ENCODE results near the gene PCDHA9.
"Not testable (repeated sequence)": the region's sequence is repeated elsewhere in the genome, so short reads cannot be mapped to it uniquely, and the experiment has no call there.

Gene PCDHA9, protein sequence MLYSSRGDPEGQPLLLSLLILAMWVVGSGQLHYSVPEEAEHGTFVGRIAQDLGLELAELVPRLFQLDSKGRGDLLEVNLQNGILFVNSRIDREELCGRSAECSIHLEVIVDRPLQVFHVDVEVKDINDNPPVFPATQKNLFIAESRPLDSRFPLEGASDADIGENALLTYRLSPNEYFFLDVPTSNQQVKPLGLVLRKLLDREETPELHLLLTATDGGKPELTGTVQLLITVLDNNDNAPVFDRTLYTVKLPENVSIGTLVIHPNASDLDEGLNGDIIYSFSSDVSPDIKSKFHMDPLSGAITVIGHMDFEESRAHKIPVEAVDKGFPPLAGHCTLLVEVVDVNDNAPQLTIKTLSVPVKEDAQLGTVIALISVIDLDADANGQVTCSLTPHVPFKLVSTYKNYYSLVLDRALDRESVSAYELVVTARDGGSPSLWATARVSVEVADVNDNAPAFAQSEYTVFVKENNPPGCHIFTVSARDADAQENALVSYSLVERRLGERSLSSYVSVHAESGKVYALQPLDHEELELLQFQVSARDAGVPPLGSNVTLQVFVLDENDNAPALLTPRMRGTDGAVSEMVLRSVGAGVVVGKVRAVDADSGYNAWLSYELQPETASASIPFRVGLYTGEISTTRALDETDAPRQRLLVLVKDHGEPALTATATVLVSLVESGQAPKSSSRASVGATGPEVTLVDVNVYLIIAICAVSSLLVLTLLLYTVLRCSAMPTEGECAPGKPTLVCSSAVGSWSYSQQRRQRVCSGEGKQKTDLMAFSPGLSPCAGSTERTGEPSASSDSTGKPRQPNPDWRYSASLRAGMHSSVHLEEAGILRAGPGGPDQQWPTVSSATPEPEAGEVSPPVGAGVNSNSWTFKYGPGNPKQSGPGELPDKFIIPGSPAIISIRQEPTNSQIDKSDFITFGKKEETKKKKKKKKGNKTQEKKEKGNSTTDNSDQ

GRCh38 chr5:140848139-140849102 lies at the start of gene PCDHA9:
TSS of gene PCDHA9 (plus strand) at chr5:140848382. CDS start at chr5:140848496, 114 bp downstream.
- H3K27ac ChIP-seq; DNase-seq (ENCODE audit: low spot score); H3K4me3 ChIP-seq: not testable (repeated sequence)

GRCh38 chr5:140800816-140801493 lies 47.2 kb upstream of the PCDHA9 start, which contains the start of gene PCDHA3:
TSS of gene PCDHA3 (plus strand) at chr5:140801057.
- H3K27ac ChIP-seq = peak within 1 kb of the TSS in 1 of 2 donors; percentile 37
- DNase-seq (ENCODE audit: low spot score) = no peak

DNA sequence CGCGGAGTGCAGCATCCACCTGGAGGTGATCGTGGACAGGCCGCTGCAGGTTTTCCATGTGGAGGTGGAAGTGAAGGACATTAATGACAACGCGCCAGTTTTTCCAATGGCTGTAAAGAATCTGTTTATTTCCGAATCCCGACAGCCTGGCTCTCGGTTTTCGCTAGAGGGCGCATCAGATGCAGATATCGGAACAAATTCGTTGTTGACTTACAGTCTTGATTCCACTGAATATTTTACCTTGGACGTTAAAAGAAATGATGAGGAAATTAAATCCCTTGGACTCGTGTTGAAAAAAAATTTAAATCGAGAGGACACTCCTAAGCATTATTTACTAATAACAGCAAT lies 46.7 kb upstream of the PCDHA9 start:
- DNase-seq (ENCODE audit: low spot score) = no peak
- H3K27ac ChIP-seq = peak overlapping the region in 1 of 2 donors; percentile 37
- no peak for TF ChIP-seq CTCF (IDR thresholded peaks at IDR 0.05)
- H3K4me3 ChIP-seq = peak overlapping the region; percentile 66

More at GRCh38 chr5:140800816-140801493, 47.2 kb upstream of the PCDHA9 start, which contains the start of gene PCDHA3:
- no peak for TF ChIP-seq CTCF (IDR thresholded peaks at IDR 0.05)
- H3K4me3 ChIP-seq = peak within 1 kb of the TSS; percentile 66

GRCh38 chr5:140802381-140802780 lies 45.8 kb upstream of the PCDHA9 start:
- H3K4me3 ChIP-seq = peak overlapping the region; percentile 66
- not testable (repeated sequence) for H3K27ac ChIP-seq; DNase-seq (ENCODE audit: low spot score)

DNA sequence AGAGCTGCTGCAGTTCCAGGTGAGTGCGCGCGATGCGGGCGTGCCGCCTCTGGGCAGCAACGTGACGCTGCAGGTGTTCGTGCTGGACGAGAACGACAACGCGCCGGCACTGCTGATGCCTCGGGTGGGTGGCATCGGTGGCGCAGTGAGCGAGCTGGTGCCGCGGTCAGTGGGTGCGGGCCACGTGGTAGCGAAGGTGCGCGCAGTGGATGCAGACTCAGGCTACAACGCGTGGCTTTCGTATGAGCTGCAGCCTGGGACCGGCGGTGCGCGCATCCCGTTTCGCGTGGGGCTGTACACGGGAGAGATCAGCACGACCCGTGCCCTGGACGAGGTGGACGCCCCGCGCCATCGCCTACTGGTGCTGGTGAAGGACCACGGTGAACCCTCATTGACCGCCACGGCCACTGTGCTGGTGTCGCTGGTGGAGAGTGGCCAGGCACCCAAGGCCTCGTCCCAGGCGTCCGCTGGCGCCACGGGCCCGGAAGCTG lies 45.4 kb upstream of the PCDHA9 start:
- Histone ChIP-seq H3K4me3 (peak overlapping the region; percentile 66), H3K27ac (no peak overlapping the region)
- no peak for DNase-seq (ENCODE audit: low spot score)
- no peak for TF ChIP-seq CTCF (IDR thresholded peaks at IDR 0.05)

- no peak for TF ChIP-seq CTCF (IDR thresholded peaks at IDR 0.05)
- Histone ChIP-seq H3K4me3 (peak within 1 kb of the TSS; percentile 67), H3K27ac (peak within 1 kb of the TSS in 1 of 2 donors; percentile 53)
- no peak for DNase-seq (ENCODE audit: low spot score)
These were observed 41.1 kb upstream of the PCDHA9 start, which contains the start of gene PCDHA4 for GRCh38 chr5:140806834-140807775. TSS of gene PCDHA4 (plus strand) at chr5:140807068.

GRCh38 chr5:140808241-140808888 lies 39.8 kb upstream of the PCDHA9 start:
- DNase-seq (ENCODE audit: low spot score); H3K4me3 ChIP-seq; H3K27ac ChIP-seq: not testable (repeated sequence)

All from coronary artery (tissue), 2 donors.